GM21381 (cell line): ENCODE measurements around the gene PLCG2.
"Not testable (repeated sequence)": the region's sequence is repeated elsewhere in the genome, so short reads cannot be mapped to it uniquely, and the experiment has no call there.

Experiments
- ATAC-seq: cut with Tn5 transposase; IDR thresholded peaks from one replicate; pipeline ENCODE4 v1.9.1; 2021; ENCODE audit warnings: mild to moderate bottlenecking, moderate library complexity; ENCODE audit not compliant: unreplicated experiment

The PLCG2 gene

GRCh38 chr16:81778861-81779535 lies at the start of gene PLCG2:
TSS of gene PLCG2 (plus strand) at chr16:81779291. CDS start at chr16:81785990, 6,699 bp downstream.
- peak; percentile 82 for ATAC-seq

- ATAC-seq = no peak
Measured at GRCh38 chr16:81729451-81729850, 49.6 kb upstream of the PLCG2 start.

GRCh38 chr16:81730090-81731051 lies 48.7 kb upstream of the PLCG2 start:
- peak; percentile 78 for ATAC-seq

GRCh38 chr16:81731649-81732048 lies 47.4 kb upstream of the PLCG2 start:
- ATAC-seq = no peak

- no peak for ATAC-seq
Measured at GRCh38 chr16:81732699-81733098, 46.4 kb upstream of the PLCG2 start.

GRCh38 chr16:81733295-81733694 lies 45.8 kb upstream of the PLCG2 start:
- no peak for ATAC-seq

GRCh38 chr16:81734632-81735434 lies 44.3 kb upstream of the PLCG2 start:
- no peak for ATAC-seq

GRCh38 chr16:81737885-81738536 lies 41.1 kb upstream of the PLCG2 start:
- ATAC-seq = peak; percentile 53

GRCh38 chr16:81738783-81739496 lies 40.2 kb upstream of the PLCG2 start:
- ATAC-seq = peak; percentile 28

GRCh38 chr16:81739503-81739902 lies 39.6 kb upstream of the PLCG2 start:
- ATAC-seq = no peak

- peak; percentile 71 for ATAC-seq
Measured at GRCh38 chr16:81740169-81740568, 38.9 kb upstream of the PLCG2 start.

- ATAC-seq = not testable (repeated sequence)
Measured at GRCh38 chr16:81741430-81741770, 37.7 kb upstream of the PLCG2 start.

GRCh38 chr16:81744385-81744784 lies 34.7 kb upstream of the PLCG2 start:
- no peak for ATAC-seq

- ATAC-seq = no peak
Measured at GRCh38 chr16:81744911-81745310, 34.2 kb upstream of the PLCG2 start.

- ATAC-seq = peak; percentile 76
Measured at GRCh38 chr16:81745704-81746558, 33.2 kb upstream of the PLCG2 start.

GRCh38 chr16:81746566-81746965 lies 32.5 kb upstream of the PLCG2 start:
- ATAC-seq = no peak

- ATAC-seq = no peak
Measured at GRCh38 chr16:81748476-81749198, 30.5 kb upstream of the PLCG2 start.

- peak; percentile 94 for ATAC-seq
Measured at GRCh38 chr16:81752225-81752875, 26.7 kb upstream of the PLCG2 start.
